Stimulated activated CD4-positive, alpha-beta T cell treated with anti-CD3 and anti-CD28 coated beads, Interleukin-15, amount 100 ng/mL, for 48 hours (primary cell): ENCODE measurements around the gene CTBS.
"Not testable (repeated sequence)": the region's sequence is repeated elsewhere in the genome, so short reads cannot be mapped to it uniquely, and the experiment has no call there.

Experiments
- DNase-seq, 2 donors: peaks; one replicate each; pipeline ENCODE4 v3.0.0-alpha.2; 2020; ENCODE audit warnings: low read depth in 2 of 2

CTBS gene

GRCh38 chr1:84584126-84584525 lies 9.9 kb upstream of the CTBS start:
- DNase-seq: no peak

DNA sequence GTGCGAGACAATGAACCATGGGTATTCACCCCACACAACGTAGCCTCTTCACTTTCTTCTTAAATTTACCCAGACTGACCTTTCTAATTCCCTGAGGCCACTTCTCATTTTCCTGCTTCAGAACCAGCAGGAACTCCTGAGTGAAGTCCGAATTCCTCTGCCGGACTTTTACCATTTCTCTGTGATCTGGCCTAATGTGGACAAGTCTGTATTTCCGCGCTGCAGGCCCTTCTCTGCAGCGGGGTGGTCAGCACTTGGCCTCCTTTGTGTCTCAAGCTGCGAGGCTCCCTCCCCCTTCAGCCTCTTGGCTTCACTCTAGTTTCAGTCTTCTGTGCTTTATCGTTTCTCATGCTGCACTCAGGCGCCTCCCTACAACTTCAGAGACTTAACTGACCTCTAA lies 9.4 kb upstream of the CTBS start:
- no peak for DNase-seq

DNA sequence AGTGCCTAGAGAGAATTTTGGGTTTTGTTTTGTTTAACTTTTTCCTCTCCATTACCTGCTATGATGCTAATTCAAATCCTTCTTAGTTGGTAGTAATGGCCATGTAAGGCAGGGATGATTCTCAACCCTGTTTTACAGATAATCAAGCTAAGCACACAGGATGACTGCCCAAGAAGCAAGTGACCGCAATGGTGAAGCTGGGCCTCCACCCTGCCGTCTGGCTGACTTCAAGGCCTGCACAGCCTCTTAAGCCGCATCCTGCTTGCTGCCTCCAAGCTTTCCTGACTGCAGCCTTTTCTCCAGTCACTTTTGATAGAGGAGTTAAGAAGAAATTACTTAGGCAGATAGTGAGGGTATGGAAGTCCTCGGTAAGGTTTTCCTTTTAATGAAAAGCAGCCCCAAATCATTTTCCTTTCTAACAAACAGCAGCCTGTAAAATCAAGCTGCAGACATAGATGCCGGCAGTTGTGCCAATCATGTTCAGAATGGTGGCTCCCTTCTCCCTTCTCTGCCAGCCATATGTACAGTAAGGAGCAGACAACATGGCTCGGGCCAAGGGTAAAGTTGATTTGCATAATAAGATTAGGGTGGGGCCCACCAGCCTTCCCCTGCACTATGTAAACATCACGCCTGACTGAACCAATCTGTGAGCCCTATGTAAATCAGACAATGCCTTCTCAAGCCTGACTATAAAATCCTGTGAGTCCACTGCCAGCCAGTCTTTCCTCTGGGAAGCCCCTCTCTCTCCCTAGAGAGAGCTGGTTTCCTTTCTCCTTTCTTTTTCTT lies 8.8 kb upstream of the CTBS start:
- DNase-seq: no peak

DNA sequence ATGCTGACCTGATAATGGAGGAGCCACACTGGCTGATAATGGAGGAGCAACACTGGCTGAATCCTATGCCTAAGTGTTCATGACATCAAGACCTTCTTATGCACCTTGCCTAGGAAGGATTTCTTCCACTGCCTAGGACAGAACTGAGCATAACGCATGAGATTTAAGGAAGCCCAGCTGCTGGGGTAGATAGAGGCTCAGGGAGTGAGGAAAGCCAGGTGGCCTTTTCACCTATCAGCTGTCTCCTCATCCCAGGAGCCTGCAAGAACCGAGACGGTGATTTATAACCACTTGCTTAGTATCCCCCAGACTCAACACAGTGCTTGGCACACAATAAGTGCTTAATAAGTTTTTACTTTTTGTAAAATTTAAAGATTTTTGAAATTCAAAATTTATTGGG lies 7.4 kb upstream of the CTBS start:
- DNase-seq: no peak

GRCh38 chr1:84574936-84575335 lies 696 bp upstream of the CTBS start:
- no peak for DNase-seq

- no peak for DNase-seq
These were observed 716 bp downstream of the CTBS start for GRCh38 chr1:84573481-84573966.

DNA sequence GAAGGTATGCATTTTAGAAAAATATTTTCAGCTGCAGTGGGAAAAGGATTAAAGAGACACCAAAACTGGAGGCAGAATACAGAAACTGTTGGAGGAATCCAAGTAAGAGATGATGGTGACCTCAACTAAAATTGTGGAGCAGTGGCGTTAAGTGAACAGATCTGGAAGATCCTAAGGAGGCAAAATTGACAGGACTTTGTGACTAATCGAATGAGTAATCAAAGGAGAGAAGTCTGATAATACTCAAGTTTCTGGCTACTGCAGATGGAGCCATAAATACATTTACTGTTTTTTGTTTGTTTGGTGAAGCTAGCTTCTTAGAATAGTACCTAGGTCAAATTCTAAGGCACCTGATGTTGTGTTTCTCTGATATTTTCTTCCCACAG lies 3.1 kb downstream of the CTBS start:
- DNase-seq: no peak

DNA sequence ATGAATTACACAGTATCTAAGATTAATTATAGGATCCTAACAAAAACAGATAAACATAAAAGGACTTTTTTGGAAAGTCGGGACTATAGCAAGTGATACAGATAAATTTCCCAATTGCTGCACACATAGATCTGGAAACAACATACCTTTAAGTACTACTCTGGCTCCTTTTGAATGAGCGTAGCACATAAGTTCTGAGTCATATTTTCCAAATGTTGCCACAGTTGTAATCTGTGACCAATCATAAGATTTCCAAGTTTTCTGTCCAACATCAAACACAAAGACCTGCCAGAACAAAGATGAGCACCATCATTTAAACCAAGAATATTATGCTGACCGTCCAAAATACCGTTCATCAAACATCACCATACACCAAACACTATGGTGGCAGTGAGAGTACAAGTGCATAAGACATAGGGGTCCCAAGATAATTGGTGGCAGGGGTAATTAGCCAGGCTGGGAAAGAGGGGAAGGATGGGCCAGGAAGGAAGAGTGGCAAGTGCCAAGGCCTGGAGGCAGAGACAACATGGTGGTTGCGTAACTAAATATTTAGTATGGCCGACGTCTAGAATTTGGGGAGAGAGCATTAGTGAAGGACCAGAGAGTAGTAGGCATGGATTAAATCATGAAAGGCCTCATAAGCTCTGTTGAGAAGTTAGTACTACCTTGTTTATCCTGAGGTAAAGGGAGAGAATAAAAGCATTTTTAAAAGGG lies 3.6 kb downstream of the CTBS start:
- DNase-seq: no peak

DNA sequence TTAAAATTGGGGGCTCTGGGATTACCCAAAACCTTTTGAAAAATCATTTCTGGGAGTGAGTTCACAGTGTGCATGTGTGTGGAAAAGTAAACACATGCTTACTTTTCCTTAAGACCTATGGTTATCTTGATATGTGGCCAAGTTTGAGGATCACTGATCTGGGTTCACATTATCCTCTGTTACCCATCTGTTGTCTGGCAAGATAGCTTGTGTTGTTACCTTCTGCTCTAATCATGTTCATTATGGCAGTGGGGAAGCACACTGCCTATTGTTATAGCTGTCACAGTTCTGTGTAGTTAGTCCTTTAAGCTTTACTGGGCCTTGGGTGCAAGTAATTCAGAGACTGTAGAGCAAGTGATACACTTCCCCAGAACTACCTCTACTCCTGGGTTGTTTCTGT lies 5.0 kb downstream of the CTBS start:
- DNase-seq: no peak

GRCh38 chr1:84550826-84551225 lies 23.4 kb downstream of the CTBS start:
- DNase-seq: no peak

DNA sequence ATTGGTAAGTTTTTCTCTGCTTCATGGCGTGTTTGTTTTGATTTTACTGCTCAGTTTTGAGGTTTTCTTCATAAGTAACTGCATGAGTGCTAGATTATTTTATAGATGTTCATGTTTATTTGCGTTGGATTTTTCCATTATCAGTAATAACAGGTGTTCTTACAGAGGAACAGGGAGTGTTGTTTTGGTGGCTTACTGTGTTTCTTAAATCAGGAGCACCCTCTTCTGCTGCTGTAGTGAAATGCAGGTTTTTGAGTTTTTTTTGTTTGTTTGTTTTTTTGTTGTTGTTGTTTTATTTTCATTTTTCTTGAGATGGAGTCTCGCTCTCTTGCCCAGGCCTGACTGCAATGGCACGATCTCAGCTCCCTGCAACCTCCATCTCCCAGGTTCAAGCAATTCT lies 32.6 kb downstream of the CTBS start:
- no peak for DNase-seq

DNA sequence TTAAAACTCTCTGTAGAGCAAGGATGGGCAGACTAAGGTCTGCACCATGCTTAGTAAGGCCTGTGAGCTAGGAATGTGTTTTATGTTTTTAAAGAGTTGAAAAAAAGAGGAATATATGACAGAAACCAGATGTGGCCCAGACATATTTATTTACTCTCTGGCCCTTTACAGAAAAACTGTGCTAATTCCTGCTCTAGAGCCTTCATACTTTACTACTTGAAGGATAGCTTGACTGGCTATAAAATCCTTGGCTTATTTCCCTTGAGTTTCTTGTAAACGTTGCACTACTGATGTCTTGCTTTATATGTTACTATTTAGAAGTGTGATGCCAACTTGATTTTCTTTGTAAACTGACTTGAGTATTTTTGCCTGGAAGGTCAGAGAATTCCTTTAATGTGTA lies 33.5 kb downstream of the CTBS start:
- no peak for DNase-seq

- DNase-seq: no peak
These were observed 34.3 kb downstream of the CTBS start for GRCh38 chr1:84539972-84540371.

DNA sequence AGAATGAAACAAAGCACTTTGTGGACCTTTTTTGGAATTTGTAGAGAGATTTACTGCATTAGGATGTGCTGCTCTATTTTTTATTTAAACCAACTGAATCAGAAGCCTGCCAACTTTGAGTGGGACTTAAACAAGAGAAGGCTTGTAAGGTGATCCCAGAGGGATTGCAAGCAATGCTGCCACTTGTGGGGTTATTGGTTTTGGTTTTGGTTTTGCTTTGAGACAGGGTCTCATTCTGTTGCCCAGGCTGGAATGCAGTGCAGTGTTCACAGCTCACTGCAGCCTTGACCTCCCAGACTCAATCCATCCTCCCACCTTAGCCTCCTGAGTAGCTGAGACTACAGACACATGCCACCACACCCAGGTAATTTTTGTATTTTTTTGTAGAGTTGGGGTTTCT lies 35.6 kb downstream of the CTBS start:
- no peak for DNase-seq

GRCh38 chr1:84525779-84526178 lies 48.5 kb downstream of the CTBS start:
- DNase-seq: no peak

DNA sequence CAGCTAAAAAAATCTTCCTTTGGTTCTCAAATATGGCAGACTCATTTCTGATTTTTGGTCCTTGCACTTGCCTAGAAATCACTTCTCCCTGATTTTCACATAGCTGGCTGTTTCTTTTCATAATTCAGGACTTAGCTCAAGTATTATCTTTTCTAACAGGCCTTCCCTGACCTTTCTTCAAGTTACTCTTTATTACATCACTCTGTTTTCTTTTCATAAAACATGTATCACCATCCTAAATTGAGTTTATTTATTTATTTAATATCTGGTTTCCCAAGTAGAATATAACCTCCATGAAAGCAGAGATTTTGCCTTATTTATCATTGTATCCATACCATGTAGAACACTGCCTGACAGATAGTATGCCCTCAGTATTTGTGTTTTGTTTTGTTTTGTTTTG lies 49.6 kb downstream of the CTBS start:
- no peak for DNase-seq

- DNase-seq: no peak
These were observed 63.6 kb downstream of the CTBS start for GRCh38 chr1:84510668-84511067.

DNA sequence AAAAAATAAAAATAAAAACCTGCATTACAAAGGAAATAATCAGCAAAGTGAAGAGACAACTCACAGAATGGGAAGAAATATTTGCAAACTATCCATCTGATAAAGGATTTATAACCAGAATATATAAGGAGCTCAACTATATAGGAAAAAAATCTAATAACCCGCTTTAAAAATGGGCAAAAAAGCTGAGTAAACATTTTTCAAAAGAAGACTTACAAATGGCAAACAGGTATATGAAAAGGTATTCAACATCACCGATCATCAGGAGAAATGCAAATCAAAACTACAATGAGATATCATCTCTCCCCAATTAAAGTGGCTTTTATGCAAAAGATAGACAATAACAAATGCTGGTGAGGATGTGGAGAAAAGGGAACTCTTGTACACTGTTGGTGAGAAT lies 64.1 kb downstream of the CTBS start:
- DNase-seq: no peak

DNA sequence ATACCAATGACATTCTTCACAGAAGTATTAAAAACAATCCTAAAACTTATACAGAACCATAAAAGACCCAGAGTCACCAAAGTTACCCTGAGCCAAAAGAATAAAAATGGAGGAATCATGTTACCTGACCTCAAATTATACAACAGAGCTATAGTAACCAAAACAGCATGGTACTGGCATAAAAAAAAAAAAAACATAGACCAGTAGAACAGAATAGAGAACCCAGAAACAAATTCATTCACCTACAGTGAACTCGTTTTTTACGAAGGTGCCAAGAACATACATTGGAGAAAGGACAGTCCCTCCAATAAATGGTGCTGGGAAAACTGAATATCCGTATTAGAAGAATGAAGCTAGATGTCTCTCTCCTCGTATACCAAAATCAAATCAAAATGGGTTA lies 65.2 kb downstream of the CTBS start:
- DNase-seq: no peak

GRCh38 chr1:84508510-84508909 lies 65.7 kb downstream of the CTBS start:
- no peak for DNase-seq

DNA sequence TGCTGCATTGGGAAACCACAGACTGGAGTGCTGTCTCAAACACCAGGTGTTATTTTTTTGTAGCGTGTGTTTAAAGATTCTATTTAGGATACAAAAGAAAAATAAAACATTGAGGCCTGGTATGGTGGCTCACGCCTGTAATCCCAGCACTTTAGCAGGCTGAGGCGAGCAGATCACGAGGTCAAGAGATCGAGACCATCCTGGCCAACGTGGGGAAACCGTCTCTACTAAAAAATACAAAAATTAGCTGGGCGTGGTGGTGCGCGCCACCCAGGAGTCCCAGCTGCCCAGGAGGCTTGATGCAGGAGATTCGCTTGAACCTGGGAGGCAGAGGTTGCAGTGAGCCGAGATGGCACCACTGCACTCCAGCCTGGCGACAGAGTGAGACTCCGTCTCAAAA lies 66.4 kb downstream of the CTBS start:
- not testable (repeated sequence) for DNase-seq

DNA sequence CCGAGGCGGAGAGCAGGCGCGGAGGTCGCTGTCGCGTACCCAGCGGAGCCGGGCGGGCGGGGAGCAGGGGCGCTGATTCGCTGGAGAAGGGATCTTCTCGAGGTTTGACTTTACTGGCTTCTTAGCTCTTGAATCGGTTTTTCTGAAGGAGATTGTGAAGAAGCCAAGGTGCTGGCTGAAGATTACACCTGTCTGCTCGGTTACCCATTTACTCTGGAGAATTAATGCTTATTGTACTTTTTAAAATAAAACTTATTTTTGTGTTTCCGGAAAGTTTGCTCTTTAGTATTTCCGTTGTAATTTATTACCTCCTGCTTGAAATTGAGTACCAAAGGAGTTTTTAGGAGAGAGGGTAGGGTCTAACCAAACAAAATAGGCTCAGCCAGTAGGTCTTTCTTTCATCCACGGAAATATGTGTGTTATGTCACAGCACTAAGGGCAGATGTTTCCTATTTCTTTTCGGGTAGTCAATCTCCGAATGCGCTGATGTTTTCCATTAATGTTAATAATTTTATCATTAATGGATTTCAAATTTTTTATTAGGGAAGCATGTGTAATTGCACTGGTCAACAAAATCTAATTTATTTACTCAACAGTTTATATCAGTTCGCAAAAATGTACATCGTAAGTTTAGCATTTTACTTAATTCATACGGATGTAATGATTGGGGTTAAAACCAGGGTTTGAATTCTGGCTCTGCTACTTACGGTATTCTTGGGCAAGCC lies 67.3 kb downstream of the CTBS start:
- DNase-seq: no peak
